HFF-Myc (cell line): ENCODE data around the gene LRFN5.

ENCODE experiments used
- DNase-seq: peaks from one replicate; pipeline ENCODE4 v3.0.0-alpha.2; 2011; ENCODE audit warnings: low read depth; ENCODE audit errors: extremely low read depth
- H3K4me3 ChIP-seq: replicated peaks from 2 replicates; pipeline ENCODE4 v1.5.1; 2011; ENCODE audit warnings: low read depth, mild to moderate bottlenecking, control low read depth, low read length
- TF ChIP-seq, protein P1 (sequence below): IDR thresholded peaks from 2 replicates; pipeline ENCODE4 v1.5.1; 2012; ENCODE audit warnings: mild to moderate bottlenecking, low read depth, low read length, control low read depth; ENCODE audit errors: missing control alignments

Gene LRFN5

DNA sequence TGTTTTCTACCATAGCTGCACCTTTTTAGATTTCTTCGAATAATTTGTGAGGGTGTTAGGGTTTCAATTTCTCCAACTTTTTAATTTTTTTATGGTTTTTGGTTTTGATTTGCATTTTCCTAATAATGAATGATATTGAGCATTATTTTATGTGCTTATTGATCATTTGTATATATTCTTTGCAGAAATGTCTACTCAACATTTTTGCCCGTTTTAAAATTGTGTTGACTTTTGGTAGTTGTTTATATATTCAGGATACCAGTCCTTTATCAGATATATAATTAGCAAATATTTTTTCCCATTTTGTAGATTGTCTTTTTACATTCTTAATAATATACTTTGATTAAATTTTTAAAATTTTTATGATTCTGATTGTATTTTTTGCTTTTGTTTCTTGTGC lies 306.7 kb downstream of the LRFN5 start:
- H3K4me3 ChIP-seq: no peak overlapping the region
- no peak for DNase-seq
- TF ChIP-seq, protein P1, sequence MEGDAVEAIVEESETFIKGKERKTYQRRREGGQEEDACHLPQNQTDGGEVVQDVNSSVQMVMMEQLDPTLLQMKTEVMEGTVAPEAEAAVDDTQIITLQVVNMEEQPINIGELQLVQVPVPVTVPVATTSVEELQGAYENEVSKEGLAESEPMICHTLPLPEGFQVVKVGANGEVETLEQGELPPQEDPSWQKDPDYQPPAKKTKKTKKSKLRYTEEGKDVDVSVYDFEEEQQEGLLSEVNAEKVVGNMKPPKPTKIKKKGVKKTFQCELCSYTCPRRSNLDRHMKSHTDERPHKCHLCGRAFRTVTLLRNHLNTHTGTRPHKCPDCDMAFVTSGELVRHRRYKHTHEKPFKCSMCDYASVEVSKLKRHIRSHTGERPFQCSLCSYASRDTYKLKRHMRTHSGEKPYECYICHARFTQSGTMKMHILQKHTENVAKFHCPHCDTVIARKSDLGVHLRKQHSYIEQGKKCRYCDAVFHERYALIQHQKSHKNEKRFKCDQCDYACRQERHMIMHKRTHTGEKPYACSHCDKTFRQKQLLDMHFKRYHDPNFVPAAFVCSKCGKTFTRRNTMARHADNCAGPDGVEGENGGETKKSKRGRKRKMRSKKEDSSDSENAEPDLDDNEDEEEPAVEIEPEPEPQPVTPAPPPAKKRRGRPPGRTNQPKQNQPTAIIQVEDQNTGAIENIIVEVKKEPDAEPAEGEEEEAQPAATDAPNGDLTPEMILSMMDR: no peak

GRCh38 chr14:41915732-41916131 lies 309.1 kb downstream of the LRFN5 start:
- TF ChIP-seq, protein P1: no peak
- H3K4me3 ChIP-seq: no peak overlapping the region
- no peak for DNase-seq

GRCh38 chr14:41916313-41916712 lies 309.6 kb downstream of the LRFN5 start:
- DNase-seq: no peak
- TF ChIP-seq, protein P1: no peak
- no peak overlapping the region for H3K4me3 ChIP-seq

GRCh38 chr14:41925409-41925808 lies 318.7 kb downstream of the LRFN5 start:
- DNase-seq: peak; percentile 1
- H3K4me3 ChIP-seq: no peak overlapping the region
- TF ChIP-seq, protein P1: peak; percentile 14

GRCh38 chr14:41950428-41951151 lies 343.9 kb downstream of the LRFN5 start:
- TF ChIP-seq, protein P1: no peak
- DNase-seq: no peak

More at GRCh38 chr14:41950428-41951151, 343.9 kb downstream of the LRFN5 start:
- H3K4me3 ChIP-seq: no peak overlapping the region
